HG02981 (cell line): ENCODE results near the gene KRTAP10-12.

ENCODE experiments used
- ATAC-seq: cut with Tn5 transposase; IDR thresholded peaks from one replicate; pipeline ENCODE4 v1.9.1; 2021; ENCODE audit warnings: mild to moderate bottlenecking, moderate library complexity; ENCODE audit not compliant: unreplicated experiment

KRTAP10-12 gene

DNA sequence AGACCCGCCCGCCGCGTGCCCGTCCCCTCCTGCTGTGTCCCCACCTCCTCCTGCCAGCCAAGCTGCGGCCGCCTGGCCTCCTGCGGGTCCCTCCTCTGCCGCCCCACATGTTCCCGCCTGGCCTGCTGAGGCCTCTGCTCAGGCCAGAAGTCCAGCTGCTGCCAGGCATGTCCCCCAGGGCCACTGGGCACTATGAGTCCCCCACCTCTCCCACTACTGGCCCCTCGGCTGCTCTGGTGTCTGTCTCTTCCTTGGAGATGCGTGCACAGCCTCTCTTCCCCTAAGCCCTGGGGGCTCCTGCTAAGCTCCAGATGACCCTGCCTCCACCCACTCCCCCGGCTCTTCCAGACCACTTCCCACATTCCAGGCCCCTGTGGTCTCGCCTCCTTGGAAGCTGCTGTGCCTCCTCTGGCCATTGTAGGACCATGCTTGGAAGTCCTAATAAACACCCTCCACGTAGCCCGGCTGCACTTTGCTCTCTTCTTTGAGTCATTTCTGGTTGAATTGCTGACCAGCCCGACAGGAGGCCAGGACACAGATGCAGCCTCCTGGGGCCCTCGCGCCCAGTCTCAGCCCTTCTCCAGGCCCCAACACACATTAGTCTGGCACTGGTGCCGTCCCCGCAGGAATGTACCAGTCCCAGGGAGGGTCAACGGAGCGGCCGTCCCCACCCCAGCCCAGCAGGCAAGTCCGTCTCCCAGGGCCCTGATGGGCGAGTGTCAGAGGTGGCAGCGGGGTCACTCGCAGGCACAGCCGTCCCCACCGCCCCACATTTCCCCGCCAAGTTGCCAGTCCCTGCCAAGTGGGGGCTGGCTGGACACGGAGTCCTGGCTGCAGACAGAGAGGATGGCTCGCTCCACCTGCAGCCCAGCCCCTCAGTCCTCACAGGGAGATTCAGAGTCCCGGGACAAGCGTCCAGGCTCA is 1.1 kb downstream of the KRTAP10-12 start:
- ATAC-seq = no peak

DNA sequence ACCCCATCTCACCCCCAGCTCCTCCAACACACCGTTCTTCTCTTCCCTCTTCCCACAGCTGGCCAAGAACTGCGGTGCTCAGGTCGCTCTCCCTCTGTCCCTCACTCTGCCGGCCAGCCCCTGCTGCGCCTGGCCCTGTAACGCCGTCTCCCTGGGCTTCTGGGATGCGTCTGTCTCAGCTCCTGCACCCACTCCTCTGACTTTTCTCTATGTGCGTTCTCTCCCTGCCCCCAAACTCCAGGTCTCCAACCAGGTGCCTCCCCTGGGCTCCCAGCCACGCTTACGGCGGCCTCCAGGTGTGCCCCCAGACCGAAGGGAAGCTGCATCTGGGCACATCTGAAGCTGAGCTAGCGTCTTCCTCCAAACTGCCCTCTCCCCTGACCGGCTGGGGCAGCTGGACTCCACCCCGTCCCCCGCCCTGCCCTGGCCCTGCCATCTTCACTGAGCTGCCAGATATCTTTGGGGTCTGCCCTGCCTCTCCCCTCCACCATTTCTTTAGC is 2.6 kb downstream of the KRTAP10-12 start:
- no peak for ATAC-seq

DNA sequence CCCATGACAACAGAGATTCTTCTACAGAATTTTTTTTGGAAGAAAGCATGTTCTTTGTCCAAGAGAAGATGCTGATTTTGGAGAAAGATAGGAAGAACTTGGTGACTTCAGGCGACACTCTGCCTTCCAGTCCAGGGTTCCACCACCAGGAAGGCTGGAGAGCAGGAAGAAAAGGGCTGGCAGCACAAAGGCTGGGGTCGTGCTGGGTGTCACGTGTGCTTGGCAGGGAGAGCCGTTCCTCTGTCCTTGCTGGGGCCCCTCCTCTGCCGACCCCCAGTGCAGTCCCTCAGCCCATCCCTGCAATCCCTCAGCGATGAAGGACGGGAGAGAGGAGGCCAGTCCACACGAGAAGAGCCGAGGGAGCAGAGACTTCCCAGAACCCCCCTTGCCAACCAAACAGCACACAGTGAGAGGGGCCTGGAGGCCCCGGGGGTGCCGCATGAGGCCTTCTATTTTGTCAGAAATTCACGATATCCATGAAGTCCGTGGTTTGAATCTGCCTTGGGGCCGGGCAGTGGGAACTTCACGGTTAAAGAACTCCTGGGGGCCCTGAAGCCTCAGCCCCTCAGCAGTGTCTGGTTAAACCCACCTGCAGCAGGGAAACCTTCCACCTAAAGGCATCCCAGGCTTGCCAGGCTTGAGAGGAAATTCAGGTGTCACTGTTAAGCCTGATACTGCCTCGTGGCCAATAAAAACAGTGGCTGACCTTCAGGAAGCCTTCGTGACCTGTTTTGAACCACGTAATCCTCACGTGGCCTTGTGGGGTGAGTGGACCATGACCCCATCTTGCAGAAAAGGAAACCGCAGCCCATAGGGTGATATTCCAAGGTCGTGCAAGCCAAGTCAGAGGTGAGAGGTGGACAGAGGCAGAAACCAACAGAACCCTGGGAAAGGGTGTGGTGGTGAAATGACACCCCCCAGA is 3.4 kb downstream of the KRTAP10-12 start:
- no peak for ATAC-seq

DNA sequence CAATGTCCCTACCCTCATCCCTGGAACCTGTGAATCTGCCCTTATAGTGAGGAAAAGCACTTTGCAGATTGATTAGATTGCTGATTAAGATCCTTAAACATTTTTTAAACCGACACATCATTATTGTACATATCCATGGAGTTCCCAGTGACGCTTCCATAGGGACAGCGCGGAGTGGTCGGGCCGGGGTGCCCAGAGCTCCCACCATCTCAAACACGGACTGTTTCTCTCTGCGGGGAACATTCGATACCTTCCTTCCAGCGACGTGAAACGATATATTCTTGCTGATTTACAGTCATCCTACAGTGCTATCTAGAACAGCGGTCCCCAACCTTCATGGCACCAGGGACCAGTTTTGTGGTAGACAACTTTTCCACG is 4.0 kb downstream of the KRTAP10-12 start:
- ATAC-seq = no peak

DNA sequence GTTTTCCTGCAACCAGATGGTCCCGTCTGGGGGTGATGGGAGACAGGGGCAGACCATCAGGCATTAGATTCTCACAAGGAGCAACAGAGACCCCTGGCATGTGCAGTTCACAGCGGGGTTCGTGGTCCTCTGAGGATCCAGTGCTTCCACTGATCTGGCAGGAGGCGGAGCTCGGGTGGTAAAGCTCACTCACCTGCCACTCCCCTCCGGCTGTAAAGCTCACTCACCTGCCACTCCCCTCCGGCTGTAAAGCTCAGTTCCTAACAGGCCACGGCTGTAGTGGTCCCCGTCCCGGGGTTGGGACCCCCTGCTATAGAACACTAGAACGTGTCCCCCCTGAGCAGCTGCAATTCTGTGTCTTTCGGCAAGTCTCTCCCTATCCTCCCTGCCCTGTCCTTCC is 4.6 kb downstream of the KRTAP10-12 start:
- ATAC-seq = no peak

DNA sequence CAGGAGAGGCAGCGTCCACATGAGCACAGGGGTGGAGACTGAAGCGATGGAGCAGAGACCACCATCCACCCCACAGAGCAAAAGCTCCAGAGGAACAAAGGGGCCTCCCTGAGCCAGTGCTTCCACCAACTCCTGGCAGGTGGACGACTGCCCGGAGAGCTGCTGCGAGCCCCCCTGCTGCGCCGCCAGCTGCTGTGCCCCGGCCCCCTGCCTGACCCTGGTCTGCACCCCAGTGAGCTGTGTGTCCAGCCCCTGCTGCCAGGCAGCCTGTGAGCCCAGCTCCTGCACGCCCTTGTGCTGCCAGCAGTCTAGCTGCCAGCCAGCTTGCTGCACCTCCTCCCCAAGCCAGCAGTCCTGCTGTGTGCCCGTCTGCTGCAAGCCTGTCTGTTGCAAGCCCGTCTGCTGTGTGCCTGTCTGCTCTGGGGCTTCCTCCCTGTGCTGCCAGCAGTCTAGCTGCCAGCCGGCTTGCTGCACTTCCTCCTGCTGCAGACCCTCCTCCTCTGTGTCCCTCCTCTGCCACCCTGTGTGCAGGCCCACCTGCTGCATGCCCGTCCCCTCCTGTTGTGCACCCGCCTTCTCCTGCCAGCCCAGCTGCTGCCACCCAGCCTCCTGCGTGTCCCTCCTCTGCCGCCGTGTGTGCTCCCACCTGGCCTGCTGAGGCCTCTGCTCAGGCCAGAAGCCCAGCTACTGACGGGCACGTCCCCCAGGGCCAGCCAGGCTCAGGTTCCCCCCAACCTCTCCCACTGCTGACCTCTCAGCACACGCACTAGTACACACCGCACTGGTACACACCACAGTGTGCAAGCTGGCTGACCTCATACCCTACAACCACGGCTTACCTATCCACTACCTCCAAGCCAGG is 5.4 kb downstream of the KRTAP10-12 start:
- ATAC-seq = no peak

DNA sequence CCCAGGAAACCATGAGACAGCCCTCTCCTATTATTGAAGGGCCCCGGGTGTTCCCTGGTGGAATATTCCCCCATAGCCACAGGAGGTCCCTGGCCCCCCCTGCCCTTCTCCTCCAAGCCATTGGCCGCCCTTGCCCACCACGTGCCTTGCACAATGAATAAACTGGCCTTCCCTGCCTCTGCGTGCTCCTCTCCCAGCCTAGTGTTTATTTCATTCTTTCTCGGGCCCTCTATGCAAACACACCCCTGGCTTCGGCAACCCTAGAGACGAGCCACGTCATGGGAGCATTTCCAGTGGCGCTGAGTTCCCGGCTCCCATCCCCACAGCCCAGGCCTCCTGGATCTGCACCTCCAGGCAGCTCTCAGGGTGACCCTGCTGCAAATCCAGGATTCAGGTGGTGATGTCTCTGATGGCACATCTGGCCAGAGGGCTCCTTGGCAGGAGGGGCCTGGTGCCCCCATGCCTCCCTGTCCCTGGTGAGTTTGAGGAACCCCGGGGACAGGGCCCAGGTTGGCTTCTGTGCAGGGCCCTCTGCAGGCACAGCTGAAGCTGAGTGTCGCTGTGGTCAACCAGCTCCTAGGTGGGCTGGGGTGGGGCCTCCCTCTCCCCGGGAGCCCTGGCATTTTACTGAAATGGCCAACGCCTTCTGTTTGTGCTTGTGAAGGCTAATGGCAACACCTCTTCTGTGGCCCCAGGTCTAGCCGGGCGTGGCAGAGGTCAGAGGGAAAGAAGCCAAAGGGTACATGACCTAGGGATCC is 6.2 kb downstream of the KRTAP10-12 start:
- ATAC-seq = no peak

DNA sequence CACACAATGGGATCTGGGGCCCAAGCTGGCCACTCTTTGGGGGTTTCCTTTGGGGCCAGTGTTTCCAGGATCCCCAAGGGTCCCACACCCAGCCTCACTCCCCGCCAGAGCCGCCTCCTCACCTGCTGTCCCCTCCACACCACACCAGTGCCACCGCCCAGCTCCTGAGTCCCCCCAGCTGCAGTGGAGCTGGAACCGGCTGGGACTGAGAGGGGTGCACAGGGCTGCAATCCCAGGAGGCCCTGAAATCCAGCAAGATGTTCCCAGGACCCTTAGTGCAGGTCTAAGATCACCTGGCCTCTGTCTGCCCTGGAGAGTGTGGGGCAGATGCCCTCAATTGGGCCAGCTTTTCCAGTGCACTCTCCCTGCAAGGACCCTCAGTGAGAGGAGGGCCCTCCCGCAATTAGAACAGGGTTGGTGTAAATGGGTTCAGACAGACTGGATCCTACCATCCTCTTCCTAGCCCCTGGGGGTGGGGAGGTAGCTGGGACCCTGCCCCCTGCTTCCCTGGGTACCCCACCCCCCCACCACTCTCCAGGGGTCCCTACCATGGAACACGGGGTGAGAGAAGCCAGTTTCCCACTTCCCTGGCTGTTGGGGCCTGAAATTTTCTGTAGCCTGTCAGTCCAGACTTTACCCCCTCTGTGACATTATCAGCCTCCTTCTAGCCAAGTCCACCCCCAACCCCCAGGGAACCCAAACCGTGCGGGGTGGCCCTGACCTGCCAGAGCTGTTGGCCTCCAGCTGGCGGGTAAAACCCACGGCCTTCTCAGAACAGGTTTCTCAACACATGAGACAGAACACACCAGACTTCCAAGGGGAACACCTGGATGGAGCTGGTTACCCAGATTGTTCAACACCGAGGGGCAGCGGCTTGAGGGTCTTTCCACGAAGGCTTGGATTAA is 7.0 kb downstream of the KRTAP10-12 start:
- ATAC-seq = no peak

DNA sequence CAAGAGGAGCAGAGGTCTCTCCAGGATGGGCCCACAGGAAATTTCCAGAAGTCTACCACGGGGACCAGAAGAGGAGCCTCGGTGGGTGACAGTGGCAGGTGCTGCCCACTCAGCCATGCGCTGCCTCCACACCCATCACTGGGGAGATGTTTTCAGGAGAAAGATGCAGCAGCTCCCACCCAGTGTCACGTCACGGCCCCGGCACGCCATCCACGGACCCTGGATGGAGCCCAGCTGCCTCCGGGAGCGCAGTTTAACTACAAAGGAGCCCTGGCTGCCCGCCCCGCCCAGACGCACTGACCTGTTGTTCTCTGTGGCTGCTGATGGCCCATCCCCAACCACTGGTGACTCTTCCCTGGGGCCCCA is 7.6 kb downstream of the KRTAP10-12 start:
- ATAC-seq = no peak

DNA sequence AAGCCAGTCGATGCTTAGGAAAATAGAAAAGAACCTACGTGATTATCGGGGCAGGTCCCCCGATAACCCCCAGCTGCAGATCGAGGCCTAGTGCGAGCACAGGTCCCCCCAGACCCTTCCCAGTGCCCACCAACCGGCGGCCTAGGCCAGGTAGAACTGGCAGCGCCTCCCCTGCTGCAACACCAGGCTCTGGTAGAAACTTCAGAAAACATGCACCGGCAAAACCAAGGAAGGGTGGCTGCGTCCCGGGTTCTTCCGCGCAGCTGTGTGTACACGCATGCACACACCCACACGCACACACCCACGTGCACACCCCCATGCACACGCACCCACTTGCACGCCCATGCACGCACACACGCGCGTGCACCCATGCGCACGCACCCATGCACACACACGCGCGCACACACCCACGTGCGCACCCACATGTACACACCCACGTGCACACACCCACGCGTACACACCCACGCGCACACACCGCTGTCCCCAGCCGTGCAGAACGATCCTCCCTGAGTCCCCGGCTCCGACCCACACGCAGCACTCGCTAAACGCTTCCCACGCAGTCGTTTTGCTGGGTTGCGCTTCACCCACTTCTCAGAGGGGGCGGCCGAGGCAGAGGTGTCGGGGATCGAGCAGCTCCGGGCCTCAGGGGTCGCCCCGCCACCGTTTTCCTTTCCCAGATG is 9.2 kb downstream of the KRTAP10-12 start:
- no peak for ATAC-seq

DNA sequence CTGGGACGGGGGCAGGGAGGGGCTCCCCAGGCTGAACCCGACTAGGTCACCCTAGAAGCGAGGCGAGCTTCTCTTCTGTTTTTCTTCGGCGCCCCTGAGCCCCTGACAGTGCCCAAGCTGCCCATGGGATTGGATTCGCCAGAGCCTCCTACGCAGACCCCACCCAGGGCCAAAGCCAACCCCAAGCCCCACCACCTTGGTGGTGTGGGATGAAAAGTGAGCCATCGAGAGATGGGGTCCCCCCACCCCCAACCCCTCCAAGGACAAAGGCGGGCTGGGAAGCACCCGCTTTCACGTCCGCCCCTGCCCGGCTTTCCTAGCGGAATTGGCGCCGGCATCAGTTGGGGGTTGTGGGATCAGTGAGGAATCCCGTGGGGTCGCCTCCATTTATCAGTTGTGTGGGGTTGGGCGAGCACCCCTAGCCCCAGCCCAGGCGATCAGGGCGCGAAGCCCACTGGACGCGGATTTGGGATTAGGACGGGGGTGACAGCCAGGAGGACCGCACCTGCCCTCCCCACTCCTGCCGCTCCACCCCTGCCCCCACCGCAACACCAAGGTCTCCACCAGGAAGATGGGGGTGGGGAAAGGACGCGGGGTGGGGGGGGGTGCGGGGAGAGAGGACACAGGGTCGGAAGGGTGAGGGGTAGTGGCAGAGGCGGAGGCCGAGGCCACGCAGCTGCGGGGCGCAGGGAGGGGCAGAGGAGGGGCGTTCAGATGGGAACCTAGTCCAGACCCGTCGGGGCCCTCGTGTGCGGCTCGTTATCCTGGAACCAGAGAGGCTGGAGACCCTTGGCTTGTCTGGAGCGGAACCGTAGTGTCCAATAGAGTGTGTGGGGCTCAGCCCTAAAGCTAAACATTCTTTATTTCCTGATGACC is 10.0 kb downstream of the KRTAP10-12 start:
- ATAC-seq = no peak

DNA sequence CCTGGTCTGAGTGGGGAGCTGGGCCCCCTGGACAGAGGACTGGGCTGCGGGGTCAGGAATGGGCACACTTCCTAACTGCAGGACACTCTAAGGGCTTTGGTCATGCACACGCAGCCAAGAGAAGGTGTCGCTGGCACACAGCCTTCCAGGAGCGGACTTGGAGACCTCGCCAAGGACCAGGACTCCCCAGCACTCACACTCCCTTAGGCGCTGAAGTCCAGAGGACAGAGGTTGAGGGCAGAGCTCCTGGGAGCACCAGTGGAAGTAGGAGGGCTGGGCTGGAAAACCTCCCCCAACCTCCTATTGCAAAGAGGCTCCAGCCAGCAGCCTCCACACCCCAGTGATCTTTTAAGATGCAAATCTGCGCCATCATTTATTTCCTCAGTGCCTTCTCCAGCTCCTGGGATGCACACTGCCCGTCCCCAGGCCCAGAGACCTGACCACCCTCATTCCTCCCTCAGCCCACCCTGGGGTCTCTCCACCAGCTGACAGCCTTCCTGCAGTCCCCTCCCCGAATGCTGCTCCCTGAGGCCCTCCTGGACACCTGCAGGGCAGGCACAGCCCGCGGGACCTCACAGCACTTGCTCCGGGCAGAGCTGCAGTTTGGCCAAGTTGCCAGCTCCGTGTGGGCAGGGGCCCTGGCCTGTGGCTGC is 11.4 kb downstream of the KRTAP10-12 start:
- no peak for ATAC-seq

DNA sequence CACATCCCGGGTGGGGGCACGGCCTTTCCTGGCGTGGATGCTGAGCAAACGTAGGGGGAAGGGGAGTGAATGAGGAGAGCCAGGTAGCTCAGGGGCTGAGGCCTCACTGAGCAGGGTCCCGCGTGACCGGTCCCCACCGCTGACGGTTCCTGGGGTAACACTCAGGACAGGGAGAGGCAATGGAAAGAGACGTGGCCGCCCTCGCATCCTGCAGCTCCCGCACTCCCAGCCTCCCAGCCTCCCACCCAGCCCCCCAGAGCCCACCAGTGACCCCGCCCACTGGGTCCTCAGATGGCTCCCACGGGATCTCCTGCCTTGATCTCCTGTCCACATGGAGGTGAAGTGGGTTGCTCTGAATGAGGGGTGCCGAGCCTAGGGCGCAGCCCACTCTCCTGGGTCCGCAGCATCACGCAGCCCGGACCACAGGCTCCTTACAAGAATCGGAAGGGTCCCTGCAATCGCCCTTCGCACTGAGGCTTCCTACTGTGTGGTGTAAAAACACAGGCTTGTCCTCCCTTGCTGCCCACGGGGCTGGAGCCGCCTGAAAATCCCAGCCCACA is 12.0 kb downstream of the KRTAP10-12 start:
- ATAC-seq = no peak

DNA sequence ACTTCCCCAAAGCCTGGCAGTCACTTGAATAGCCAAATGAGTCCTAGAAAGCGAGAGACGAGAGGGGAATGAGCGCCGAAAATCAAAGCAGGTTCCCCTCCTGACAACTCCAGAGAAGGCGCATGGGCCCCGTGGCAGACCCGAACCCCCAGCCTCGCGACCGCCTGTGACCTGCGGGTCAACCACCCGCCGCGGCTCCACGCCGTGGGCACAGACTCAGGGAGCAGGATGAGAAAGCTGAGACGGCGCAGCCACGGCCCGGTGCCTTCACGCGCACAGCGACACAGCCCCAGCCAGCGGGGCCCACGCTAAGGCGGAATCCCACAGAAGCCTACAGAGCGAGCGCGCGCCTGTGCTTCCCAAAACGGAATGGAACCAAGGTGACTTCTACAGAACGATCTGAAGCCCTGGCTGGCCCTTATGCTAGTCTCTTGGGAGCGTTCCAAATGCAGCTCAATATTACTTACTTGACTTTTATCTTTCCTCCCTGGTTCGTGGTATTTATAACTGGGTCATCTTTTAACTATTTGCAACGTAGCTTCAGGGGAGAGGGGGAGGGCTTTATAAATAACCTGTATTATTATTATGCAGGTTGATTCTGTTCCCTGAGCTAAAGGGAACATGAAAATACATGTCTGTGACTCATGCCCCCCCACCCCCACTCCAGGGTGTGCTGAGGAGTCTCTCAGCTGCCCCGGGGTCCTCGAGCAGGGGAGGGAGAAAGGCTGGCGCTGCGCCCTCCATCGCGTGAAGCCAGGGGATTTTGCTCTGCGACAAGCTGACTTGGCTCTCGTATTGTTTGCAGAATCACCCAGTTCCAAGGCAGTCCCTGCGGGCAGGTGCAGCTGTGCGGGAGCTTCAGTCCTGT is 12.7 kb downstream of the KRTAP10-12 start:
- ATAC-seq = no peak

DNA sequence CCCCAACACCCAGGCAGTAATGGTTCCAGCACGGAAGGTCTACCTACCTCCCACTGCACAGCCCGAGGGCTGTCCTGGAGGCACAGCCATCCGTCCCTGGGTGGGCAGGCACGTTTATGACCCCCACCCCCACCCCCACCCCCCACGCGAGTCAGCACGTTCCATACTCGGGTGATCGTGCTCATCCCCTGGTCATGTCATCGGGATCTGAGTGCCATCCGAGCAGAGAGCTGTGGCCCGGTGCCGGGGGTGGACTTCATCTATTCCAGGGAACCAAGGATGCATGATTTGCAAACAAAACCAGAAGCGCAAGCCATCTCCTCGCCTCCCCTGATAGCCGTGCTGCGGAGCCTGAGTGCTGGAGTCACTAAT is 13.3 kb downstream of the KRTAP10-12 start:
- ATAC-seq = no peak
